NCI-H1436 treated with DMSO at 0.1 percent for 48 hours (cell line): ENCODE measurements around the gene DHRSX.
"Not testable (repeated sequence)": the region's sequence is repeated elsewhere in the genome, so short reads cannot be mapped to it uniquely, and the experiment has no call there.

Experiments used
- DNase-seq: peaks from one replicate; lab custom pipeline; 2025; lab: John Stamatoyannopoulos, UW

DHRSX gene

GRCh38 chrX:2350036-2350435 lies 150.7 kb downstream of the DHRSX start:
- DNase-seq: not testable (repeated sequence)

GRCh38 chrX:2348211-2348610 lies 152.6 kb downstream of the DHRSX start:
- no peak for DNase-seq

GRCh38 chrX:2346158-2346557 lies 154.6 kb downstream of the DHRSX start:
- DNase-seq: no peak

GRCh38 chrX:2345562-2345961 lies 155.2 kb downstream of the DHRSX start:
- no peak for DNase-seq

- no peak for DNase-seq
These were observed 157.4 kb downstream of the DHRSX start for GRCh38 chrX:2343413-2343812.

GRCh38 chrX:2342874-2343273 lies 157.9 kb downstream of the DHRSX start:
- no peak for DNase-seq

GRCh38 chrX:2342281-2342688 lies 158.5 kb downstream of the DHRSX start:
- no peak for DNase-seq

- DNase-seq: no peak
These were observed 159.8 kb downstream of the DHRSX start for GRCh38 chrX:2340991-2341390.

GRCh38 chrX:2336181-2336580 lies 164.6 kb downstream of the DHRSX start:
- DNase-seq: no peak

- no peak for DNase-seq
These were observed 166.5 kb downstream of the DHRSX start for GRCh38 chrX:2334237-2334636.

- DNase-seq: no peak
These were observed 168.5 kb downstream of the DHRSX start for GRCh38 chrX:2332252-2332651.

- DNase-seq: no peak
These were observed 169.9 kb downstream of the DHRSX start for GRCh38 chrX:2330910-2331309.

- DNase-seq: no peak
These were observed 170.3 kb downstream of the DHRSX start for GRCh38 chrX:2330487-2330886.

- no peak for DNase-seq
These were observed 173.4 kb downstream of the DHRSX start for GRCh38 chrX:2327423-2327822.

- DNase-seq: no peak
These were observed 175.5 kb downstream of the DHRSX start for GRCh38 chrX:2325076-2325784.

GRCh38 chrX:2324151-2324550 lies 176.6 kb downstream of the DHRSX start:
- DNase-seq: no peak

- DNase-seq: no peak
These were observed 179.4 kb downstream of the DHRSX start for GRCh38 chrX:2321411-2321810.

GRCh38 chrX:2320580-2321327 lies 180.0 kb downstream of the DHRSX start:
- DNase-seq: no peak

GRCh38 chrX:2320089-2320488 lies 180.7 kb downstream of the DHRSX start:
- DNase-seq: no peak

- DNase-seq: no peak
These were observed 182.4 kb downstream of the DHRSX start for GRCh38 chrX:2318371-2318770.

GRCh38 chrX:2317527-2318055 lies 183.2 kb downstream of the DHRSX start:
- no peak for DNase-seq

GRCh38 chrX:2316534-2316933 lies 184.2 kb downstream of the DHRSX start:
- no peak for DNase-seq

GRCh38 chrX:2315434-2315833 lies 185.3 kb downstream of the DHRSX start:
- DNase-seq: no peak
